ENCODE results near the gene GNG12. TPM values are rescaled to one million over a fixed set of nuclear protein-coding genes. Genes with fewer than 3 reads are reported as not detected.

Gene GNG12
- polyA plus RNA-seq, 2 donors: 21.8 to 38.8 TPM

GRCh38 chr1:67833602-67833940, 304 bp upstream of the GNG12 start:
- Histone ChIP-seq H3K36me3 (ENCODE audit: control insufficient read depth in 2 of 2, insufficient read depth in 2 of 2, low read length in 1 of 2) (no peaks in the 10 kb centered on the region), H3K27ac (ENCODE audit: low read depth in 2 of 2, low read length in 1 of 2) (peak overlapping the region; percentile 93 to 95), H3K27me3 (ENCODE audit: control insufficient read depth in 1 of 2, insufficient read depth in 2 of 2, low read length in 2 of 2) (no peaks in the 10 kb centered on the region), H3K4me1 (ENCODE audit: control insufficient read depth in 2 of 2, insufficient read depth in 2 of 2, low read length in 1 of 2) (peaks cover 2 to 3% of the 10 kb centered on the region in 2 donors), H3K9me3 (ENCODE audit: control insufficient read depth in 2 of 2, insufficient read depth in 1 of 2, low read depth in 1 of 2, low read length in 1 of 2) (no peaks in the 10 kb centered on the region), H3K4me3 (ENCODE audit: low read depth in 1 of 2, low read length in 2 of 2) (peak overlapping the region; percentile 97 to 99)
- 7 to 11% methylated on average over 21 of the region's 21 CpGs for WGBS, 2 donors

- Histone ChIP-seq H3K27ac (ENCODE audit: low read depth in 2 of 2, low read length in 1 of 2) (peak overlapping the region; percentile 93 to 95), H3K4me1 (ENCODE audit: control insufficient read depth in 2 of 2, insufficient read depth in 2 of 2, low read length in 1 of 2) (peaks cover 2 to 3% of the 10 kb centered on the region in 2 donors), H3K27me3 (ENCODE audit: control insufficient read depth in 1 of 2, insufficient read depth in 2 of 2, low read length in 2 of 2) (no peaks in the 10 kb centered on the region), H3K9me3 (ENCODE audit: control insufficient read depth in 2 of 2, insufficient read depth in 1 of 2, low read depth in 1 of 2, low read length in 1 of 2) (no peaks in the 10 kb centered on the region), H3K36me3 (ENCODE audit: control insufficient read depth in 2 of 2, insufficient read depth in 2 of 2, low read length in 1 of 2) (peaks cover 0 to 3% of the 10 kb centered on the region in 2 donors), H3K4me3 (ENCODE audit: low read depth in 1 of 2, low read length in 2 of 2) (peak overlapping the region; percentile 97 to 99)
- WGBS, 2 donors: 1% methylated on average over 34 of the region's 34 CpGs
These were observed 1.3 kb downstream of the GNG12 start for GRCh38 chr1:67831850-67832513.

- Histone ChIP-seq H3K9me3 (ENCODE audit: control insufficient read depth in 2 of 2, insufficient read depth in 1 of 2, low read depth in 1 of 2, low read length in 1 of 2) (no peaks in the 10 kb centered on the region), H3K4me3 (ENCODE audit: low read depth in 1 of 2, low read length in 2 of 2) (peak overlapping the region; percentile 97 to 99), H3K27me3 (ENCODE audit: control insufficient read depth in 1 of 2, insufficient read depth in 2 of 2, low read length in 2 of 2) (no peaks in the 10 kb centered on the region), H3K4me1 (ENCODE audit: control insufficient read depth in 2 of 2, insufficient read depth in 2 of 2, low read length in 1 of 2) (peaks cover 3 to 5% of the 10 kb centered on the region in 2 donors), H3K27ac (ENCODE audit: low read depth in 2 of 2, low read length in 1 of 2) (peak overlapping the region; percentile 93 to 95), H3K36me3 (ENCODE audit: control insufficient read depth in 2 of 2, insufficient read depth in 2 of 2, low read length in 1 of 2) (peaks cover 0 to 3% of the 10 kb centered on the region in 2 donors)
- WGBS, 2 donors: 12 to 14% methylated on average over 7 of the region's 7 CpGs
These were observed 2.1 kb downstream of the GNG12 start for GRCh38 chr1:67830928-67831830.

- Histone ChIP-seq H3K4me1 (ENCODE audit: control insufficient read depth in 2 of 2, insufficient read depth in 2 of 2, low read length in 1 of 2) (peaks cover 2 to 5% of the 10 kb centered on the region in 2 donors), H3K36me3 (ENCODE audit: control insufficient read depth in 2 of 2, insufficient read depth in 2 of 2, low read length in 1 of 2) (peaks cover 0 to 3% of the 10 kb centered on the region in 2 donors), H3K27ac (ENCODE audit: low read depth in 2 of 2, low read length in 1 of 2) (no peak overlapping the region), H3K9me3 (ENCODE audit: control insufficient read depth in 2 of 2, insufficient read depth in 1 of 2, low read depth in 1 of 2, low read length in 1 of 2) (no peaks in the 10 kb centered on the region), H3K4me3 (ENCODE audit: low read depth in 1 of 2, low read length in 2 of 2) (no peak overlapping the region), H3K27me3 (ENCODE audit: control insufficient read depth in 1 of 2, insufficient read depth in 2 of 2, low read length in 2 of 2) (no peaks in the 10 kb centered on the region)
- 43 to 51% methylated on average over 5 of the region's 5 CpGs for WGBS, 2 donors
These were observed 3.0 kb downstream of the GNG12 start for GRCh38 chr1:67830226-67830625.

GRCh38 chr1:67827688-67828087, 5.6 kb downstream of the GNG12 start:
- Histone ChIP-seq H3K27me3 (ENCODE audit: control insufficient read depth in 1 of 2, insufficient read depth in 2 of 2, low read length in 2 of 2) (no peaks in the 10 kb centered on the region), H3K4me3 (ENCODE audit: low read depth in 1 of 2, low read length in 2 of 2) (no peak overlapping the region), H3K27ac (ENCODE audit: low read depth in 2 of 2, low read length in 1 of 2) (no peak overlapping the region), H3K36me3 (ENCODE audit: control insufficient read depth in 2 of 2, insufficient read depth in 2 of 2, low read length in 1 of 2) (peaks cover 0 to 3% of the 10 kb centered on the region in 2 donors), H3K4me1 (ENCODE audit: control insufficient read depth in 2 of 2, insufficient read depth in 2 of 2, low read length in 1 of 2) (peaks cover 2 to 3% of the 10 kb centered on the region in 2 donors), H3K9me3 (ENCODE audit: control insufficient read depth in 2 of 2, insufficient read depth in 1 of 2, low read depth in 1 of 2, low read length in 1 of 2) (no peaks in the 10 kb centered on the region)
- 95 to 98% methylated on average over 4 of the region's 4 CpGs for WGBS, 2 donors

GRCh38 chr1:67825591-67825990, 7.7 kb downstream of the GNG12 start:
- Histone ChIP-seq H3K27me3 (ENCODE audit: control insufficient read depth in 1 of 2, insufficient read depth in 2 of 2, low read length in 2 of 2) (no peaks in the 10 kb centered on the region), H3K27ac (ENCODE audit: low read depth in 2 of 2, low read length in 1 of 2) (no peak overlapping the region), H3K36me3 (ENCODE audit: control insufficient read depth in 2 of 2, insufficient read depth in 2 of 2, low read length in 1 of 2) (peaks cover 0 to 6% of the 10 kb centered on the region in 2 donors), H3K4me3 (ENCODE audit: low read depth in 1 of 2, low read length in 2 of 2) (no peak overlapping the region), H3K4me1 (ENCODE audit: control insufficient read depth in 2 of 2, insufficient read depth in 2 of 2, low read length in 1 of 2) (peaks cover 2 to 3% of the 10 kb centered on the region in 2 donors), H3K9me3 (ENCODE audit: control insufficient read depth in 2 of 2, insufficient read depth in 1 of 2, low read depth in 1 of 2, low read length in 1 of 2) (no peaks in the 10 kb centered on the region)
- 86 to 87% methylated on average over 4 of the region's 4 CpGs for WGBS, 2 donors

GRCh38 chr1:67824766-67825165, 8.5 kb downstream of the GNG12 start:
- 48 to 63% methylated on average over 1 of the region's 1 CpG for WGBS, 2 donors
- Histone ChIP-seq H3K27ac (ENCODE audit: low read depth in 2 of 2, low read length in 1 of 2) (no peak overlapping the region), H3K4me3 (ENCODE audit: low read depth in 1 of 2, low read length in 2 of 2) (no peak overlapping the region), H3K9me3 (ENCODE audit: control insufficient read depth in 2 of 2, insufficient read depth in 1 of 2, low read depth in 1 of 2, low read length in 1 of 2) (no peaks in the 10 kb centered on the region), H3K4me1 (ENCODE audit: control insufficient read depth in 2 of 2, insufficient read depth in 2 of 2, low read length in 1 of 2) (peaks cover 2 to 3% of the 10 kb centered on the region in 2 donors), H3K27me3 (ENCODE audit: control insufficient read depth in 1 of 2, insufficient read depth in 2 of 2, low read length in 2 of 2) (no peaks in the 10 kb centered on the region), H3K36me3 (ENCODE audit: control insufficient read depth in 2 of 2, insufficient read depth in 2 of 2, low read length in 1 of 2) (peaks cover 0 to 6% of the 10 kb centered on the region in 2 donors)

- no peak overlapping the region for H3K27ac ChIP-seq (ENCODE audit: low read depth in 2 of 2, low read length in 1 of 2)
- 64 to 74% methylated on average over 4 of the region's 4 CpGs for WGBS, 2 donors
- H3K27me3 ChIP-seq (ENCODE audit: control insufficient read depth in 1 of 2, insufficient read depth in 2 of 2, low read length in 2 of 2): no peaks in the 10 kb centered on the region
- H3K4me3 ChIP-seq (ENCODE audit: low read depth in 1 of 2, low read length in 2 of 2): no peak overlapping the region
- no peaks in the 10 kb centered on the region for H3K9me3 ChIP-seq (ENCODE audit: control insufficient read depth in 2 of 2, insufficient read depth in 1 of 2, low read depth in 1 of 2, low read length in 1 of 2)
- peaks cover 3 to 5% of the 10 kb centered on the region in 2 donors for H3K4me1 ChIP-seq (ENCODE audit: control insufficient read depth in 2 of 2, insufficient read depth in 2 of 2, low read length in 1 of 2)
- H3K36me3 ChIP-seq (ENCODE audit: control insufficient read depth in 2 of 2, insufficient read depth in 2 of 2, low read length in 1 of 2): peaks cover 0 to 6% of the 10 kb centered on the region in 2 donors
These were observed 9.7 kb downstream of the GNG12 start for GRCh38 chr1:67823615-67824014.

GRCh38 chr1:67821263-67821662, 12.0 kb downstream of the GNG12 start:
- no peak overlapping the region for H3K4me3 ChIP-seq (ENCODE audit: low read depth in 1 of 2, low read length in 2 of 2)

More at GRCh38 chr1:67821263-67821662, 12.0 kb downstream of the GNG12 start:
- Histone ChIP-seq H3K27me3 (ENCODE audit: control insufficient read depth in 1 of 2, insufficient read depth in 2 of 2, low read length in 2 of 2) (no peaks in the 10 kb centered on the region), H3K4me1 (ENCODE audit: control insufficient read depth in 2 of 2, insufficient read depth in 2 of 2, low read length in 1 of 2) (peaks cover 4 to 10% of the 10 kb centered on the region in 2 donors), H3K9me3 (ENCODE audit: control insufficient read depth in 2 of 2, insufficient read depth in 1 of 2, low read depth in 1 of 2, low read length in 1 of 2) (peaks cover 0 to 3% of the 10 kb centered on the region in 2 donors), H3K36me3 (ENCODE audit: control insufficient read depth in 2 of 2, insufficient read depth in 2 of 2, low read length in 1 of 2) (peaks cover 3% of the 10 kb centered on the region in 2 donors), H3K27ac (ENCODE audit: low read depth in 2 of 2, low read length in 1 of 2) (no peak overlapping the region)
- 82 to 87% methylated on average over 4 of the region's 4 CpGs for WGBS, 2 donors

Measured in esophagus (tissue), 2 donors.